Neutrophil (primary cell): Measurements from ENCODE around the gene FOXO1.
A peak's percentile ranks its signal among the peaks of the same experiment; 100 is the strongest.

Source experiments
- H3K27ac ChIP-seq: fragments of 200-600 bp; sonication (generic); 2 replicates; pipeline ENCODE4 v1.5.1; 2016; ENCODE audit warnings: mild to moderate bottlenecking, moderate library complexity
- H3K27me3 ChIP-seq: fragments of 200-600 bp; sonication (generic); 2 replicates; pipeline ENCODE4 v1.6.0; 2016; ENCODE audit warnings: mild to moderate bottlenecking
- H3K36me3 ChIP-seq: fragments of 200-600 bp; sonication (generic); 2 replicates; pipeline ENCODE4 v1.5.1; 2017
- H3K4me1 ChIP-seq, 2 experiments: fragments of 200-600 bp in 1 of 2; sonication (generic) in 1 of 2; 1 replicate in 1 of 2; 2 replicates in 1 of 2; pipeline versions ENCODE4 v1.5.1 to v1.6.1; 2013 to 2016; ENCODE audit warnings: low read depth in 1 of 2, low read length in 1 of 2, mild to moderate bottlenecking in 1 of 2, moderate library complexity in 1 of 2; ENCODE audit not compliant: control insufficient read depth in 1 of 2, insufficient read depth in 1 of 2
- H3K4me3 ChIP-seq, 2 experiments: fragments of 200-600 bp in 1 of 2; sonication (generic) in 1 of 2; 1 replicate in 1 of 2; 2 replicates in 1 of 2; pipeline ENCODE4 v1.5.1; 2013 to 2016; ENCODE audit warnings: low read depth in 1 of 2, low read length in 1 of 2, mild to moderate bottlenecking in 1 of 2, moderate library complexity in 1 of 2
- H3K9me3 ChIP-seq: fragments of 200-600 bp; sonication (generic); 2 replicates; pipeline ENCODE4 v1.5.1; 2016
- TF ChIP-seq, protein P1 (sequence below): fragments of 200-600 bp; sonication (generic); IDR thresholded peaks from 2 replicates; pipeline ENCODE4 v1.5.1; 2016; ENCODE audit warnings: antibody characterized with exemption

FOXO1 gene

GRCh38 chr13:40562975-40563349, 103.5 kb downstream of the FOXO1 start:
- TF ChIP-seq, protein P1, sequence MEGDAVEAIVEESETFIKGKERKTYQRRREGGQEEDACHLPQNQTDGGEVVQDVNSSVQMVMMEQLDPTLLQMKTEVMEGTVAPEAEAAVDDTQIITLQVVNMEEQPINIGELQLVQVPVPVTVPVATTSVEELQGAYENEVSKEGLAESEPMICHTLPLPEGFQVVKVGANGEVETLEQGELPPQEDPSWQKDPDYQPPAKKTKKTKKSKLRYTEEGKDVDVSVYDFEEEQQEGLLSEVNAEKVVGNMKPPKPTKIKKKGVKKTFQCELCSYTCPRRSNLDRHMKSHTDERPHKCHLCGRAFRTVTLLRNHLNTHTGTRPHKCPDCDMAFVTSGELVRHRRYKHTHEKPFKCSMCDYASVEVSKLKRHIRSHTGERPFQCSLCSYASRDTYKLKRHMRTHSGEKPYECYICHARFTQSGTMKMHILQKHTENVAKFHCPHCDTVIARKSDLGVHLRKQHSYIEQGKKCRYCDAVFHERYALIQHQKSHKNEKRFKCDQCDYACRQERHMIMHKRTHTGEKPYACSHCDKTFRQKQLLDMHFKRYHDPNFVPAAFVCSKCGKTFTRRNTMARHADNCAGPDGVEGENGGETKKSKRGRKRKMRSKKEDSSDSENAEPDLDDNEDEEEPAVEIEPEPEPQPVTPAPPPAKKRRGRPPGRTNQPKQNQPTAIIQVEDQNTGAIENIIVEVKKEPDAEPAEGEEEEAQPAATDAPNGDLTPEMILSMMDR, result no peak
- Histone ChIP-seq H3K36me3 (peaks cover 16% of the 10 kb centered on the region), H3K27me3 (no peaks in the 10 kb centered on the region), H3K9me3 (no peaks in the 10 kb centered on the region), H3K4me3 (peak overlapping the region; percentile 44 to 45), H3K27ac (peak overlapping the region; percentile 77), H3K4me1 (peaks cover 41 to 48% of the 10 kb centered on the region in 2 experiments)

DNA sequence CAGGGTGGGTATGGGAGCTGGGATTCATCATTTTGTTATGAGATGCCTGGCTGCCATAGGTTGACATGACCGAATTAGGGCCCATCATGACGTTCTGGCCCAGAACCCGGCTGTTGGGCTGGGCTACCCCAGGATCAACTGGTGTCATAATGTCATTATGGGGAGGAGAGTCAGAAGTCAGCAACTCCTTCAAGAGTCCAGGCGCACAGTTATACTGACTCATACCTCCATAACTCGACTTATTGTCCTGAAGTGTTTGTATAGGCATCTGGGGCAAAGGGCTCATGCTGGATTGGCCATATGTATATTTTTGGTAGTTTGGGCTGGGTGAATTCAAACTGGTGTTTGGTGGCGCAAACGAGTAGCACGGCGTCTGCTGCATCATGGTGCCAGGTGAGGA, 106.5 kb downstream of the FOXO1 start:
- no peaks in the 10 kb centered on the region for H3K9me3 ChIP-seq
- H3K27ac ChIP-seq, result no peak overlapping the region
- peaks cover 30 to 41% of the 10 kb centered on the region in 2 experiments for H3K4me1 ChIP-seq
- H3K4me3 ChIP-seq, result no peak overlapping the region
- TF ChIP-seq, protein P1, result no peak
- H3K27me3 ChIP-seq, result no peaks in the 10 kb centered on the region
- H3K36me3 ChIP-seq, result peaks cover 16% of the 10 kb centered on the region

DNA sequence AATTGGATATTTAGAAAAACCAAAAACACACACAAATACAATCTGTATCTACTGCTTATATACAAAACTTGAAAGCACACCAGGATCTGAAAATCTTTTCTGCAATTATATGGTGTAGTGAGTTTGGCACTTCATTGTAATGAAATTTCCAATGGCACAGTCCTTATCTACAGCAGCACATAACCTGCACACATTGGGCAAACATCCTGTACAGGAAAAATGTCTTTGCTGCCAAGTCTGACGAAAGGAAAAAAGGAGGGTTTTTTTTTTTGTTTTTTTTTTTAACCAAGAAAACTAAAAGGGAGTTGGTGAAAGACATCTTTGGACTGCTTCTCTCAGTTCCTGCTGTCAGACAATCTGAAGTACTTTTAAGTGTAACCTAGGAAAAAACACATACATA, 107.8 kb downstream of the FOXO1 start:
- Histone ChIP-seq H3K9me3 (no peaks in the 10 kb centered on the region), H3K4me3 (no peak overlapping the region), H3K4me1 (peaks cover 17 to 28% of the 10 kb centered on the region in 2 experiments), H3K27me3 (no peaks in the 10 kb centered on the region), H3K27ac (no peak overlapping the region), H3K36me3 (peaks cover 16% of the 10 kb centered on the region)
- TF ChIP-seq, protein P1, result no peak

DNA sequence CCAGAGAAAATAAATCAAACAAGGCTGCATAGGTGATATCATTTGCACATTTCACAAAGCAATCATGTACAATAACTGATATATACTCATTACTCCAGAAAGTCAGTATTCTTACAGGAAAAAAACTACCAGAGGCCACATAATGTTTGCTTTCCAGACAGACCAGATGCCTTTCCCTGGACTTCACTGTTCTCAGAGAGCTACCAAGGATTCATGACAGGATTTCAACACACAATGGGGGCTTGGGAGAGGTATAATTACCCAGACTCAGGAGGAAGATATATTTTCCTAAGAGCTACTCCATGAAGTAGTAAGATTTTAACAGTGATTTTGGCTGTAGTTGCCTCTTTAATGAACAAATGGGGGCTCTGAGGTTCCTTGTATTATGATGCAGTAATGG, 110.0 kb downstream of the FOXO1 start:
- peaks cover 16% of the 10 kb centered on the region for H3K36me3 ChIP-seq

GRCh38 chr13:40553356-40553755, 113.1 kb downstream of the FOXO1 start:
- H3K36me3 ChIP-seq, result no peaks in the 10 kb centered on the region
- H3K27me3 ChIP-seq, result no peaks in the 10 kb centered on the region
- H3K9me3 ChIP-seq, result no peaks in the 10 kb centered on the region
- no peak overlapping the region for H3K4me3 ChIP-seq
- no peak overlapping the region for H3K27ac ChIP-seq
- TF ChIP-seq, protein P1, result no peak
- peaks cover 0 to 2% of the 10 kb centered on the region in 2 experiments for H3K4me1 ChIP-seq

More for the DNA sequence above, 110.0 kb downstream of the FOXO1 start:
- TF ChIP-seq, protein P1, result no peak
- H3K9me3 ChIP-seq, result no peaks in the 10 kb centered on the region
- no peak overlapping the region for H3K27ac ChIP-seq
- H3K4me3 ChIP-seq, result no peak overlapping the region
- peaks cover 0 to 10% of the 10 kb centered on the region in 2 experiments for H3K4me1 ChIP-seq
- H3K27me3 ChIP-seq, result no peaks in the 10 kb centered on the region

DNA sequence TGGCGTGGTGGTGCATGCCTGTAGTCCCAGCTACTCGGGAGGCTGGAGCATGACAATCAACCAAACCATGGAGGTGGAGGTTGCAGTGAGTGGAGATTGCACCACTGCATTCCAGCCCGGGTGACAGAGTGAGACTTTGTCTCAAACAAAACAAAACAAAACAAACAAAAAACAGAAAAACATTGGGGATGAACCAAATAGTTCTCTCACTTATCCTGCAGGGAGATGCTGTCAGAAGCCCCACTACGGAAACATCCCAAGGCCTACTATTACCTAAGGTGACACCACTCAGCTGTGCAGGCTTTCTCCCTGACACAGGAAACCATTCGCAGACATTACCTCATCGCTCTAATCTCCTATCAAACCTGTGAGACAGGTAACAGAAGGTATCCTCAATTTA, 113.5 kb downstream of the FOXO1 start:
- H3K4me1 ChIP-seq, result no peaks in the 10 kb centered on the region
- TF ChIP-seq, protein P1, result no peak

More for the DNA sequence above, 113.5 kb downstream of the FOXO1 start:
- no peaks in the 10 kb centered on the region for H3K36me3 ChIP-seq
- H3K27me3 ChIP-seq, result no peaks in the 10 kb centered on the region
- no peak overlapping the region for H3K27ac ChIP-seq
- no peaks in the 10 kb centered on the region for H3K9me3 ChIP-seq
- H3K4me3 ChIP-seq, result no peak overlapping the region
